ENCODE data around the gene AFAP1L1. TPM values are rescaled to one million over a fixed set of nuclear protein-coding genes. Genes with fewer than 3 reads are reported as not detected.
A peak's percentile ranks its signal among the peaks of the same experiment; 100 is the strongest.

Gene AFAP1L1
- total RNA-seq, 1 donor from 2014 or later, result 0.36 TPM

DNA sequence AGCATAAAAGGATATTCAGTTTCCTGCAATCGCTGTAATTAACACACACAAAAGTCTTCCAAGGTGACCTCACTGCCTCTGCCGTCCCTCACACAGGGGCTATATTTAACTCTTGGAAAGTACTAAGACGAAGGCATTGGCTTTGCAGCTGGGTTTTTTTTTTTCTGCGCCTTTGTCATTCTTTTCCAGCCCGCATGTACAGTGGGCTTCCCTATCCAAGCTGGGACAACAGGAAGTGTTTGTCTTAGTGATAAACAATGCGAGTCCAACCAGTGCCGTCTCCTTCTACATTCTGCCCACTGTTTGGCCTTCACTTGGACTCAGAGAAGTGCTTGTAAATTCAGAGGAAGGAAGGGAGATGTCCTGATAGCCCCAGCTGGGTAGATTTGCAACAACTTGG lies 17.6 kb downstream of the AFAP1L1 start:
- H2AFZ ChIP-seq (replicated peaks), result peak overlapping the region; percentile 79
- Mint-ChIP-seq H3K27ac (no peak overlapping the region), H3K36me3 (no peaks in the 10 kb centered on the region), H3K4me3 (no peak overlapping the region), H3K27me3 (ENCODE audit: insufficient read depth, low read depth) (peaks cover 3% of the 10 kb centered on the region), H3K4me1 (no peaks in the 10 kb centered on the region), H3K9me3 (no peaks in the 10 kb centered on the region)
- no peaks in the 10 kb centered on the region for H4K20me1 ChIP-seq (ENCODE audit: low read depth)
- DNase-seq (ENCODE audit: low spot score), result no peak
- no peak overlapping the region for H3K9ac ChIP-seq
- H3K27ac ChIP-seq, result no peak overlapping the region
- TF ChIP-seq EZH2phosphoT487 (IDR thresholded peaks at IDR 0.05) (no peak), CTCF (IDR thresholded peaks at IDR 0.05) (no peak), EZH2 (IDR thresholded peaks at IDR 0.05) (no peak)
- H3K79me2 ChIP-seq (ENCODE audit: low read depth), result no peaks in the 10 kb centered on the region
- H3F3A ChIP-seq (ENCODE audit: low read depth), result no peaks in the 10 kb centered on the region
- no peak overlapping the region for H3K4me2 ChIP-seq
- no peaks in the 10 kb centered on the region for H3K36me3 ChIP-seq
- no peaks in the 10 kb centered on the region for H3K4me1 ChIP-seq
- H3K27me3 ChIP-seq, result no peaks in the 10 kb centered on the region
- no peak overlapping the region for H3K4me3 ChIP-seq
- no peaks in the 10 kb centered on the region for H3K9me3 ChIP-seq (ENCODE audit: low read depth)

GRCh38 chr5:149294872-149295829 lies 23.5 kb downstream of the AFAP1L1 start:
- no peak overlapping the region for H3K4me3 ChIP-seq

DNA sequence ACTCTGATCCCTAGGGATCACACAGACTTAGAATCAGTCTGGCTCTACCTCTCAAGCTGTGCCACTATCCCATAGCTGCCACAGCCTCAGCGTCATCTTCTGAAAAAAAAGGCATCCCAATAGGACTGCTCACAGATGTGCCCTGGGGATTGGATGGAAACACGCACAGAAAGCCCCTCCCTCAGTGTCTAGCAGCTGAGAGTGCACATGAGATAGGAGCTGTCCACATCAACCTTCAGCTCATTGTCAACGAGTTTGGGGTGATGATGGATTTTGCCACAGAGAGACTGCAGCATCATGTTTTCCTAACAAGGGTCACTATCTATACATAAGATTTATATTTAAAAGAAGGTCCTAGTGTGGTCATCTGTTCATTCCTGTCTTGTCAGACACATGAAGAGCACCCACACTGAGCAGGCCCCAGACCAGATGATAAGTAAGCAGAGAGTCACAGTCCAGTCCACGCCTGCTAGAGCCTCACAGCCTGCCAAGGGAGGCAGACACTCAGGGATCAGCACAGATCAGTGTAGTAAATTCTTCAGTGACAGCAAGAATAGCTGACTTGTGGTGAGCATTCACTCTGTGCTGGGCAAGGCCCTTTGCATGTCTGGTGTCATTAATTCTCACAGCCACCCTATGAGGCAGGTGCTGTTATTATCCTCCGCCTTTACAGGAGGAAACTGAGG lies 25.8 kb downstream of the AFAP1L1 start:
- H3K9me3 Mint-ChIP-seq, result no peaks in the 10 kb centered on the region
- peaks cover 16% of the 10 kb centered on the region for H3K4me1 Mint-ChIP-seq
- H3K27ac Mint-ChIP-seq, result no peak overlapping the region
- TF ChIP-seq EZH2 (IDR thresholded peaks at IDR 0.05) (no peak), EZH2phosphoT487 (IDR thresholded peaks at IDR 0.05) (no peak), CTCF (IDR thresholded peaks at IDR 0.05) (no peak)
- H3K9ac ChIP-seq, result no peak overlapping the region
- H2AFZ ChIP-seq (replicated peaks), result no peak overlapping the region
- H3K4me1 ChIP-seq, result peaks cover 8% of the 10 kb centered on the region
- no peaks in the 10 kb centered on the region for H3F3A ChIP-seq (ENCODE audit: low read depth)
- no peak overlapping the region for H3K4me3 ChIP-seq
- H3K4me3 Mint-ChIP-seq, result no peak overlapping the region
- no peaks in the 10 kb centered on the region for H3K27me3 ChIP-seq
- peaks cover 14% of the 10 kb centered on the region for H3K27me3 Mint-ChIP-seq (ENCODE audit: insufficient read depth, low read depth)
- H3K4me2 ChIP-seq, result no peak overlapping the region
- no peak overlapping the region for H3K27ac ChIP-seq
- H3K9me3 ChIP-seq (ENCODE audit: low read depth), result no peaks in the 10 kb centered on the region
- no peaks in the 10 kb centered on the region for H4K20me1 ChIP-seq (ENCODE audit: low read depth)
- DNase-seq (ENCODE audit: low spot score), result no peak
- H3K36me3 Mint-ChIP-seq, result no peaks in the 10 kb centered on the region
- H3K36me3 ChIP-seq, result no peaks in the 10 kb centered on the region
- no peaks in the 10 kb centered on the region for H3K79me2 ChIP-seq (ENCODE audit: low read depth)

More at GRCh38 chr5:149294872-149295829, 23.5 kb downstream of the AFAP1L1 start:
- H3K36me3 ChIP-seq, result no peaks in the 10 kb centered on the region
- no peaks in the 10 kb centered on the region for H4K20me1 ChIP-seq (ENCODE audit: low read depth)
- H3K4me1 ChIP-seq, result peaks cover 8% of the 10 kb centered on the region
- no peaks in the 10 kb centered on the region for H3K79me2 ChIP-seq (ENCODE audit: low read depth)
- H3K27ac Mint-ChIP-seq, result no peak overlapping the region
- peak overlapping the region; percentile 36 for H3K4me2 ChIP-seq
- peaks cover 16% of the 10 kb centered on the region for H3K4me1 Mint-ChIP-seq
- H3F3A ChIP-seq (ENCODE audit: low read depth), result no peaks in the 10 kb centered on the region
- no peaks in the 10 kb centered on the region for H3K9me3 ChIP-seq (ENCODE audit: low read depth)
- no peak overlapping the region for H3K4me3 Mint-ChIP-seq
- TF ChIP-seq EZH2phosphoT487 (IDR thresholded peaks at IDR 0.05) (no peak), CTCF (IDR thresholded peaks at IDR 0.05) (no peak), EZH2 (IDR thresholded peaks at IDR 0.05) (no peak)
- no peaks in the 10 kb centered on the region for H3K27me3 ChIP-seq
- DNase-seq (ENCODE audit: low spot score), result no peak
- no peaks in the 10 kb centered on the region for H3K9me3 Mint-ChIP-seq
- H3K9ac ChIP-seq, result no peak overlapping the region
- peak overlapping the region; percentile 1 for H2AFZ ChIP-seq (replicated peaks)
- no peak overlapping the region for H3K27ac ChIP-seq
- H3K36me3 Mint-ChIP-seq, result no peaks in the 10 kb centered on the region
- peaks cover 14% of the 10 kb centered on the region for H3K27me3 Mint-ChIP-seq (ENCODE audit: insufficient read depth, low read depth)

Data from neural progenitor cell (in vitro differentiated cells).